8988T (cell line): ENCODE results near the gene ATG7.

Experiments used
- DNase-seq: peaks from one replicate; pipeline ENCODE4 v3.0.0; 2011

The ATG7 gene

GRCh38 chr3:11541321-11542303 lies 269.4 kb downstream of the ATG7 start:
- no peak for DNase-seq

DNA sequence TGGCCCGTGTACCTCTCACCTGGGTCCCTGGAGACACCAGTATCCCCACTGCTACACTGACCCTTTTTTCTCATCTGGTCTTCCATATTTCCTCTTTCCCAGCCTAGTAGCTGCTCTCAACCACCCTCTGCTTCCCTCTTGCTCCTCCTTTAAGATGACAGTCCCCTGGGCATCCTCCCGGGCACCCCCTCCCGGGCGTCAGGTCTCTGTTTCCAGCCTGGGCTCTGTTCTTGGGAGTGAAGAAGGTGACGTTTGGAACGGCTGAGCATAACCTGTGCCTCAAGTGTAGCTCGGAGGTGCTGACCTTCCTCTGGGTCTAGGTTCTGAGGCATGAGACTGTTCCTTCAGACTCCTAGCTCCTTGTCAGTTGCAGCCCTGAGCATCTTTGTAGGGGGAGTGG lies 270.4 kb downstream of the ATG7 start:
- DNase-seq, result no peak

GRCh38 chr3:11543141-11543947 lies 271.1 kb downstream of the ATG7 start:
- no peak for DNase-seq

GRCh38 chr3:11543948-11544387 lies 271.8 kb downstream of the ATG7 start:
- no peak for DNase-seq

GRCh38 chr3:11544412-11545181 lies 272.4 kb downstream of the ATG7 start:
- DNase-seq, result no peak

GRCh38 chr3:11545186-11545851 lies 273.1 kb downstream of the ATG7 start:
- no peak for DNase-seq

GRCh38 chr3:11546657-11547302 lies 274.6 kb downstream of the ATG7 start:
- no peak for DNase-seq

- no peak for DNase-seq
Observed at GRCh38 chr3:11547498-11547897, 275.3 kb downstream of the ATG7 start.

DNA sequence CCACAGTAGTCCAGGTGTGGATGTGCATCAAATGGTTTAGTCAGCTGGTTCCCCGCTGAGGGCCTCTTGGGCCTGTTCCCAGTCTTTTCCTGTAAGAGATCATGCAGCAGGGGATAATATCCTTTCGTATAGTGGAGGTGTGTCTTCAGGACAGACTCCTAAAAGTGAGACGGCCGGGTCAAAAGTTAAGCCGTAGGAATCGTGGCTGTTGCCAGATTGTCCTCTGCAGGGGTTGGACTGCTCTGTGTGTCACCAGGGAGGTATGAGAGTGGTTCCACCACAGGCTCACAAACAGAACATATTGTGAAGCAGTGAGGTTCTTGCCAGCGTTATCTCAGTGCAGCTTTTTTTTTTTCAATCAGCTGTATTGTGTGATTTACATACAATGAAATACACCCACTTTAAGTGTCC lies 276.5 kb downstream of the ATG7 start:
- no peak for DNase-seq

DNA sequence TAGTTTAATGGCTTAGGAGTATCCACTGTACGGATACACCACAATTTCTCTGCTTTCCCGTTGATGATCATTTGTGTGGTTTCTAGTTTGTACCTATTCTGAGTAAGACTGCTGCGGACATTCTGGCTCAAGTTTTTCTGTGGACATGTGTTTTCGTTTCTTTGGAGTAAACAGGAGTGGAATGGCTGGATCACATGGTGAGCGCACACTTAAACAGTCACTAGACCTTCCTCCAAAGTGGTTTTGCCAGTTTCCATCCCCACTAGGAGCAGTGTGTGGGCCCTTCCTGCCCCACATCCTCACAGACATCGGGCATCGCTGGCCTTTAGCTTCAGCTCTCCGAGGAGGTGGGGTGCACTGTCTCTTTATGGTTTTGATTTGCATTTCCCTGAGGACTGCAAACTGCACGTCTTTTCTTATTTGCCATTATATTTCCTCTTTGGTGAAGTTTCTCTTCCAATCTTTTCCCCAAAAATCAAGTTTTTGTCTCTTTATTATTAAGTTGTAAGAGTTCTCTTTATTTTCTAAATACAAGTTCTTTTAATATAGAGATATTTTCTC lies 277.5 kb downstream of the ATG7 start:
- DNase-seq, result no peak

- no peak for DNase-seq
Observed at GRCh38 chr3:11551036-11551435, 278.8 kb downstream of the ATG7 start.

DNA sequence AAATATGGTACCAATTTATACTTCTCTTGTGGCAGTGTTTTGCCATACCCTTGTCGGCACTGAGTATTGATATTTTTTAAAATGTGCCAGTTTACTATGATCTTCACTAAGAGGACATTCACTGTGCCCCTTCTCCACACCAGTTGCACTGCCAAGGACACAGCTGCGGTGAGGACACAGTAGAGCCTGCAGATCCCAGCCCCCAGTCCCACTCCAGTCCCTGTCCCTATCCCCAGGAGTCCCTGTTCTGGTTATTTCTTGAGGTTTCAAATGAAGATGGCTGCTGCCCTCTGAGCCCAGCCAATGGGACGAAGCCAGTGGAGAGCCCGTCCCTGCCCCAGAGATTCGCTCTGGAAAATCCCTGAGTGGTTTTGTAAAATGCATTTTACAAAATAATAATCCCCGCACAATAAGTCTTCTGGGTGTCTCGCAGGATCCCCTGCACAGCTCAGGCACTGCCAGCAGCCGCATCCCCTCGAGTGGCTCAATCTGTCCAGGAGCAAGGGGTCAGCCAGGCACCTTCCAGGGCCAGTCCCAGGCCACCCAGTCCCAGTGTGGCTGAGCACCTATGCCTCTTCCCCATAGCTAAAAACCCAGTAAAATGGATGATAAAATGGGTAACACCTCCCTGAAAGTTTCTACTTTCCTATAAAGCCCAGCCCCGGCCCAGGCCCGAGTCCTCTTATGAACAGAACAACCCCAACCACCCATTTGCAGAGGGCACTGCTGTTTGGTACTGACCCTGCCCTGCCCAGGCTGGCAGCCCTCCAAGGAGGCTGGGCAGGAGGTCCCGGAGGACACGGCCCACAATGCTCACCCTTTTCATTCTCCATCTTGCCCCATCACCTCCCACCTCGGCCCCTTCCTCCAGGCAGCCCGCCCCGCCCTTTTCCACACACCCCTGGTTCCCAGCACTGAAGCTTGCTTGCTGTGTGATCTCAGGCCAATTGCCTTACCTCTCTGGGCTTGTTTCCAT lies 280.4 kb downstream of the ATG7 start:
- DNase-seq, result no peak

- DNase-seq, result no peak
Observed at GRCh38 chr3:11553436-11554235, 281.4 kb downstream of the ATG7 start.

DNA sequence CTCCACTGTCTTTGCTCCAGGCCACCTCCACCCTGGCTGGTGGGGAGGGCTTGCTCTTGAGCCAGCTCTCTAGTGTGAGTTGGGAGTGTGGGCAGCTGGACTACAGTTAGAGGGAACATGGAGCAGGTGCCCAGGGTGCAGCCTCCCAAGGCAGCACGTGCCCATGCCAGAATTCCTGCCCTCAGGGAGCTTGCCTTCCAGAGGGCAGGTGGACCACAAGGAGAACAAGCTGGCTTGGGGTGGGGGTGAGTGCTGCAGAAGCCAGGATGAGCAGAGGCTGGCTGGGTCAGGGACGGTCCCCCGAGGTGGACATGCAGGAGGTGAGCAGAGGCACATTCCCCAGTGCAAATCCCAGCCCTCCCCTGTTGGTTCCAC lies 282.0 kb downstream of the ATG7 start:
- no peak for DNase-seq

DNA sequence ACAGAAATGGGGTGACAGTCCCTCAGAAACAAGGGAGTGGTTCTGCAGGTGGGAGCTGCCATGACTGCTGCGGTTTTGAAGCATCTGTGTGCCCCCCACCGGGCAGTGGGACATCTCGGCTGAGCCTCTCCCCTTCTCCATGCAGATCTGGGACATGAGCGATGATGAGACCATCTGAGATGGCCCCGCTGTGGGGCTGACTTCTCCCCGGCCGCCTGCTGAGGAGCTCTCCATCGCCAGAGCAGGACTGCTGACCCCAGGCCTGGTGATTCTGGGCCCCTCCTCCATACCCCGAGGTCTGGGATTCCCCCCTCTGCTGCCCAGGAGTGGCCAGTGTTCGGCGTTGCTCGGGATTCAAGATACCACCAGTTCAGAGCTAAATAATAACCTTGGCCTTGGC lies 282.5 kb downstream of the ATG7 start:
- no peak for DNase-seq

DNA sequence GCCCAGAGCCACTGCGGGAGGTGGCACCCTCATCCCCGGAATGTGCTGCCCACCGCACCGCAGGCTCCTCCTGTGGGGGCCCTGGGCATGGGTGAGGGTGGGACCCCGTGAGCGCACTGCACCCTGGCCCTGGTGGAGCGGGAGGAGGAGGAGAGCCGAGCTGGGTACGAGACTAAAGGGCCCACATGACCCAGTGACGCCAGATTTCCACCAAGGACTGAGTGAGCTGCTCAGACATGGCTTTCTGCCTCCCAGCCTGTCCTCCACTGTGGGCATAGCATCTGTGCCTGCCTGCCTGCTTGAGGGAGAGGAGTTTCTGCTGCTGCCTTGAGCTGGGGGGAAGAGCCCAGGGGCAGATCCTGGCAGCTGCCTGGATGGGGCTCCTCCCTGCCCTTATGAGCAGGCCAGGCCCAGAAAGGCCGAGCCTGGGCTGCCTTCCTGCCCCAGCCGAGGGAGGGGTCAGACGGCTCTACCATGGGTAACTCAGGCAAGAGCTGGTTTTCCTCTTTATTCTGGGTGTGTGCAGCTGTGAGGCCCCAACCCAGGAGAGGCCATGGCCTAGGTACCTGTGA lies 283.1 kb downstream of the ATG7 start:
- no peak for DNase-seq

DNA sequence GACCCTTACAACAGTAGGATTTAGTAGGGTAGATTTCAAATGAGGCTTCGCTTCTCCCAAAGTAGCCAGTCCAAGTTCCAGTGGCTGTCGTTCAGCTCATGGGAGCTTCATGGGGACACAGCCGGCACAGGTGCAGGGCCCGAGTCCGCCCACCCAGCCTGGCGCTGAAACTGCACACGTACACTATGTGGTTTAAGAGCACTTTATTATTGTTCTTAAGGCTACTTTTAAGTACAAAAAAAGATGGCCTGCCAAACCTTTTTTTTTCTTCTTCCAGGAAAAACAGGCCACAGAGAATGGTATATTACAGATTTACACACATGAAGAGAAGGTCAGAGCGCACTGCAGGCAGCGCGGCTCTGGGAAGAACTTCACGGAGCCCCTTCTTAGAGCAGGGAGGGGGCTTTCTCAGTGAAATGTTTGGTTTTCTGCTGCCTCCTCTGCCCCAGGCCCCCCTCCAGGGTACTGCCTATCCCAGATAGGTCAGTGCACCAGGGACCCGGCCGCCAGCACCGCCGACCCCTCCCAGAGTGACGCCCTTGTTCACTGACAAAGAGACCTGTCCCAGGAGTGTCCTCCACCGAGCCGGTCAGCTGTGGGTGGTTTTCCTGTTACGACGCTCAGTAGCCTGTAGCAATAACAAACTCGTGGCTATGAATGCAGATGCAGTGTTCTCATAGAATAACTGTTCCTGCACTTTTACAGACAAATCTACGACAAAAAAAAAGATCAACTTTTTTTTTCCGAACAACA lies 283.9 kb downstream of the ATG7 start:
- DNase-seq, result no peak
